GM23248 (cell line): ENCODE results near the gene LDHB. TPM values are rescaled to one million over a fixed set of nuclear protein-coding genes. Genes with fewer than 3 reads are reported as not detected.
A peak's percentile ranks its signal among the peaks of the same experiment; 100 is the strongest.

ENCODE experiments used
- DNase-seq: peaks from one replicate; pipeline ENCODE4 v3.0.0-alpha.2; 2015
- H2AFZ ChIP-seq: fragments of 200-600 bp; sonication (generic); 2 replicates; pipeline ENCODE4 v1.6.1; 2016; ENCODE audit warnings: antibody characterized with exemption
- H3F3A ChIP-seq: fragments of 200-600 bp; sonication (generic); 2 replicates; pipeline ENCODE4 v1.6.1; 2016; ENCODE audit warnings: mild to moderate bottlenecking, antibody characterized with exemption, mixed run types; ENCODE audit not compliant: insufficient read depth
- H3K27ac ChIP-seq: fragments of 200-600 bp; sonication (generic); 2 replicates; pipeline ENCODE4 v1.5.1; 2016; ENCODE audit warnings: mild to moderate bottlenecking
- H3K27me3 ChIP-seq: fragments of 200-600 bp; sonication (generic); replicated peaks from 2 replicates; pipeline ENCODE4 v1.6.1; 2016; ENCODE audit warnings: mild to moderate bottlenecking; ENCODE audit not compliant: insufficient read depth
- H3K36me3 ChIP-seq: fragments of 200-600 bp; sonication (generic); 2 replicates; pipeline ENCODE4 v1.6.1; 2016; ENCODE audit warnings: low read depth, mild to moderate bottlenecking
- H3K4me1 ChIP-seq: fragments of 200-600 bp; sonication (generic); 2 replicates; pipeline ENCODE4 v1.6.1; 2016; ENCODE audit warnings: mild to moderate bottlenecking; ENCODE audit not compliant: insufficient read depth
- H3K4me2 ChIP-seq: fragments of 200-600 bp; sonication (generic); one replicate; pipeline ENCODE4 v1.6.1; 2016; ENCODE audit warnings: mild to moderate bottlenecking; ENCODE audit not compliant: unreplicated experiment
- H3K4me3 ChIP-seq: fragments of 200-600 bp; sonication (generic); 2 replicates; pipeline ENCODE4 v1.5.1; 2016; ENCODE audit warnings: mild to moderate bottlenecking
- H3K79me2 ChIP-seq: fragments of 200-600 bp; sonication (generic); 2 replicates; pipeline ENCODE4 v1.6.1; 2016; ENCODE audit warnings: mild to moderate bottlenecking; ENCODE audit not compliant: insufficient read depth
- H3K9ac ChIP-seq: fragments of 200-600 bp; sonication (generic); 2 replicates; pipeline ENCODE4 v1.6.1; 2016; ENCODE audit warnings: mild to moderate bottlenecking
- H3K9me2 ChIP-seq: fragments of 200-600 bp; sonication (generic); 2 replicates; pipeline ENCODE4 v1.6.1; 2016; ENCODE audit warnings: mixed run types, mild to moderate bottlenecking, moderate library complexity; ENCODE audit not compliant: insufficient read depth
- H3K9me3 ChIP-seq: fragments of 200-600 bp; sonication (generic); one replicate; pipeline ENCODE4 v1.6.1; 2017; ENCODE audit warnings: low read depth
- H4K20me1 ChIP-seq: fragments of 200-600 bp; sonication (generic); 2 replicates; pipeline ENCODE4 v1.6.0; 2016; ENCODE audit not compliant: insufficient read depth
- EZH2 ChIP-seq: fragments of 200-600 bp; sonication (generic); IDR thresholded peaks from 2 replicates; pipeline ENCODE4 v1.6.1; 2018; ENCODE audit warnings: antibody characterized with exemption, mild to moderate bottlenecking; ENCODE audit not compliant: insufficient read depth, poor library complexity, severe bottlenecking
- EZH2phosphoT487 ChIP-seq: fragments of 200-600 bp; sonication (generic); IDR thresholded peaks from 2 replicates; pipeline ENCODE4 v1.6.1; 2018; ENCODE audit warnings: antibody characterized with exemption, moderate library complexity, mild to moderate bottlenecking, low read depth; ENCODE audit not compliant: insufficient read depth
- WGBS, 2 experiments: methylation state at CpG; one replicate each; pipeline ENCODE4 v1.1.6; 2015 to 2017; ENCODE audit warnings: low lambda C conversion rate in 2 of 2, low coverage in 1 of 2; ENCODE audit errors: missing lambda C conversion rate in 2 of 2; 5-methylcytosine and 5-hydroxymethylcytosine counted together
- in situ Hi-C: fragments of 300-500 bp; cut with MboI; formaldehyde crosslinking; loops from 2 replicates; pipeline ENCODE4 v1.15.0; 2020
- polyA plus RNA-seq: library from polyadenylated mRNA; unstranded; fragments of >200 nt; fragmentation: Nextera tagmentation; extraction: Ambion mirVana; gene quantifications from 2 replicates; pipeline ENCODE4 v1.2.1, GENCODE V29; 2016
- total RNA-seq: library from RNA; depleted of rRNA; stranded (reverse); fragments of >200 nt; shearing (Covaris generic); gene quantifications from 2 replicates; pipeline ENCODE4 v1.2.3, GENCODE V29; 2014

LDHB gene
- total and polyA plus RNA-seq, 2 experiments from 2014 or later: 464 to 497 TPM

DNA sequence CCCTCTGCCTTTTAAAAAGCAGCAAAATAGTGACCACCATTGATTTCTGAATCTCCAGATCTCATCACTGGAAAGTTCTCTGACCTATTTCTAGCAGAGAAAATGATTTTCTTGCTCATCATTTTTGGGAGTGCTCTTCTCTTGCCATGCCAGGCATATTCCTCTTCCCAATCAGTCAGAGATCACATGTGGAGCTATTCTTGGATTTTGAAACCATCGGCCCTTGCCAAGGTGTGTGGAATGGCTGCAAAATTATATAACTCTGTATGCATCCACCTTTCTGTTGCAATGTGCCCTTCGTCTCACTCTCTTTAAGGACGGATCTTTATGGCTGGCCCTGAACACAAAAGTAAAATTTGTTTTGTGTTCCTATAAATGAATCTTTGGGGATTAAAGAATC is 25.5 kb upstream of the LDHB start:
- Histone ChIP-seq H3K9me2 (no peaks in the 10 kb centered on the region), H3K4me2 (no peak overlapping the region), H3K36me3 (no peaks in the 10 kb centered on the region), H3K27me3 (no peaks in the 10 kb centered on the region), H4K20me1 (no peaks in the 10 kb centered on the region), H3K4me1 (no peaks in the 10 kb centered on the region), H3K9ac (no peak overlapping the region), H3K4me3 (no peak overlapping the region), H2AFZ (0 out of 2 replicates have a peak overlapping the region, but pooled peaks have one; percentile 26), H3K9me3 (no peaks in the 10 kb centered on the region), H3F3A (no peaks in the 10 kb centered on the region), H3K27ac (no peak overlapping the region), H3K79me2 (no peaks in the 10 kb centered on the region)
- TF ChIP-seq EZH2: no peak
- TF ChIP-seq EZH2phosphoT487: no peak
- in situ Hi-C loops: no loop called here
- no peak for DNase-seq
- WGBS, 2 experiments: 10 to 11% methylated on average over 3 of the region's 3 CpGs

DNA sequence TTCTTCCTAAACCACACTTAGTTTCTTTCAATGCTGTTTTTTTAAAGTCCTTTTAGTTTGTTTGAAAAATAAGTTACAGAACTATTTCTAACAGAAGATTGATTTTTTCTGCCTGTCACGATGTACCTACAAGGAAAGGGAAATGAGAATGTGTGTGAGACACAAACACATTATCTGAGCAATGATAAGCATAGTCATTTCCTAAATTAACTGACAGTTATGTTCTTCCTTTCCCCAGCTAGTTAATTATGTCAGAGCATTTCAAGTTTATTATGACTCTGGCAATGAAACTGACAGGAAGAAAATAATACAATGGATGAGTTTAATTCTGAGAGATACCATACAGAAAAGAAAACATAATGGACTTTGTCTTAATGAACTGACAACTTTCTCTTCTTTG is 21.3 kb upstream of the LDHB start:
- Histone ChIP-seq H3K9ac (no peak overlapping the region), H3K27ac (no peak overlapping the region), H3K4me3 (no peak overlapping the region), H3F3A (no peaks in the 10 kb centered on the region), H3K79me2 (no peaks in the 10 kb centered on the region), H3K9me2 (no peaks in the 10 kb centered on the region), H3K4me1 (no peaks in the 10 kb centered on the region), H3K4me2 (no peak overlapping the region), H4K20me1 (no peaks in the 10 kb centered on the region), H3K27me3 (peaks cover 9% of the 10 kb centered on the region; the same call in 1 of the 2 replicates), H2AFZ (no peak overlapping the region), H3K9me3 (no peaks in the 10 kb centered on the region), H3K36me3 (no peaks in the 10 kb centered on the region)
- no peak for DNase-seq
- in situ Hi-C loops: no loop called here
- 54 to 71% methylated on average over 1 of the region's 1 CpG for WGBS, 2 experiments
- TF ChIP-seq EZH2 (no peak), EZH2phosphoT487 (no peak)

DNA sequence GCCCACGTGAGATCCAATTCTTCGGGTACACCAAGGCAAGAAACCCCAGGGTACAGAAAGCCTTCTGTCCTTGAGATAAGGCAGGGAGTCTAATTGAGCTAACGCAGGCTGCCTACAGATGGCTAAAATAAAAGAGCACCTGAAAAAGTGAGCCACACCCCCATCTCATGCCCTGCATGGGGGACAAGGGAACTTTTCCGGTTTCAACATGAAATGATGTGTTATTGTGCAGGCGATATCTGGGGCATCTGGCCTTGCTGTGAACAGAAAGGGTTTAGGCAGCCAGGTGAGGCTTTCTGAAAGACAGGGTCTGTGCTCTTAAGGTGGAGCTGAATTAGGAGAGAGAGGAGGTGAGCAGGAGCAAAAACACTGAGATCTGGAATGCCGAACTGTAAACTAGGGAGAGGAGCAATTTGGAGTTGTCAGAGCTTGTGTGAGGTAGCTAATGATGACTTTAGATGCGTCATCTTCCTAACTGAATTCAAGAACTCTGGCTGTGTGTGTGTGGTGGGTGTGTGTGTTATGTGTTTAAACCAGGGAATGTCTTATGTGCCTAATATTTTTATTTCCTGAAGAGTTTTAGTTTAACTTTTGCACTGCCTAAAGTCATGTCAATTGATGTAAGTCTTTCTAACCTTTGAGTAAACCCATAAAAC is 20.1 kb upstream of the LDHB start:
- no peaks in the 10 kb centered on the region for H4K20me1 ChIP-seq
- 70 to 79% methylated on average over 7 of the region's 7 CpGs for WGBS, 2 experiments
- H3K9me3 ChIP-seq: no peaks in the 10 kb centered on the region
- no peak overlapping the region for H2AFZ ChIP-seq
- H3K9ac ChIP-seq: no peak overlapping the region
- H3F3A ChIP-seq: no peaks in the 10 kb centered on the region
- H3K4me1 ChIP-seq: no peaks in the 10 kb centered on the region
- no peaks in the 10 kb centered on the region for H3K79me2 ChIP-seq
- H3K4me3 ChIP-seq: no peak overlapping the region
- no peak for DNase-seq
- H3K9me2 ChIP-seq: no peaks in the 10 kb centered on the region
- in situ Hi-C loops: no loop called here
- H3K27ac ChIP-seq: no peak overlapping the region
- TF ChIP-seq EZH2phosphoT487: no peak
- no peak for TF ChIP-seq EZH2
- no peak overlapping the region for H3K4me2 ChIP-seq
- H3K36me3 ChIP-seq: no peaks in the 10 kb centered on the region
- H3K27me3 ChIP-seq: peaks cover 10% of the 10 kb centered on the region; the same call in 1 of the 2 replicates

DNA sequence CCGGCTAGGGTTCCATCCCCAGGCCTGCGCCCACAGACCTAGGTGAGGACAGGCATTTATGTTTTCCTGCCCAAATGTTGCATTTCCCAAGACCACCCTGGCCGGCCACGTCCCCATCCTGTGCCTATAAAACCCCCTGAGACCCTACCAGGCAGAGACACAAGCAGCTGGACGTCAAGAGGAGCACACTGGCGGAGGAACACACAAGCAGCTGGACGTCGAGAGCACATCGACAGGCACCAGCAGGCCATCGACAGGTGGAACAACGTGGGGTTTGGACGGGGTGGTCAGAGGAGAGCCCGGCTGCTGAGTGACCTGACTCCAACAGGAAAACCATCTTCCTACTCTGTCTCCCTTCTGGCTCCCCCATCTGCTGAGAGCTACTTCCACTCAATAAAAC is 19.6 kb upstream of the LDHB start:
- no peak for TF ChIP-seq EZH2phosphoT487
- no peak for TF ChIP-seq EZH2
- peaks cover 15% of the 10 kb centered on the region for H3K27me3 ChIP-seq
- no peak overlapping the region for H3K9ac ChIP-seq
- H3K36me3 ChIP-seq: no peaks in the 10 kb centered on the region
- in situ Hi-C loops: no loop called here
- H3K9me2 ChIP-seq: no peaks in the 10 kb centered on the region
- no peak overlapping the region for H2AFZ ChIP-seq
- H3K4me1 ChIP-seq: no peaks in the 10 kb centered on the region
- H3K4me3 ChIP-seq: no peak overlapping the region
- WGBS, 2 experiments: 74 to 79% methylated on average over 13 of the region's 13 CpGs
- H3K79me2 ChIP-seq: no peaks in the 10 kb centered on the region
- no peak for DNase-seq
- no peak overlapping the region for H3K4me2 ChIP-seq
- no peak overlapping the region for H3K27ac ChIP-seq
- H3K9me3 ChIP-seq: no peaks in the 10 kb centered on the region
- H4K20me1 ChIP-seq: no peaks in the 10 kb centered on the region
- H3F3A ChIP-seq: no peaks in the 10 kb centered on the region
